Measurements from ENCODE around the gene ZNF480.

Gene ZNF480

DNA sequence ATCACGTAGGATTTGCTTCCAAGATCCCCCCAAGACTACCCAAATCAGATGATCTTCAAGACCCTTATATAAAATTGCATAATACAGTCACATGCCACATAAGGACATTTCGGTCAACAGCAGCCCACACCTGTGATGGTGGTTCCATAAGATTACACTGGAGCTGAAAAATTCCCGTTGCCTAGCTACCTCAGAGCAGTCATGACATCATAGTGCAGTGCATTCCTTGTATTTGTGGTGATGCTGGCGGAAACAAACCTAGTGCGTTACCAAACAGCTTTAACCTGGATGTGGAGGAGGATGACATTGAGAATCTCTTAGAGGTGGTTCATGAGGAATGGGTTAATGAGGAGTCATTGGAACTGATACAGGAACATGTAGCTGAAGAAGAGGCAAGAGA, 22.8 kb upstream of the ZNF480 start:
- Histone ChIP-seq H3K27ac (ENCODE audit: low read depth, low read length) (no peak overlapping the region), H3K79me2 (ENCODE audit: control insufficient read depth, low read length) (peaks cover 98% of the 10 kb centered on the region), H3F3A (ENCODE audit: control insufficient read depth, insufficient read depth) (no peaks in the 10 kb centered on the region), H3K4me1 (ENCODE audit: control insufficient read depth, low read length) (peaks cover 11% of the 10 kb centered on the region), H3K27me3 (ENCODE audit: control insufficient read depth, low read length) (no peaks in the 10 kb centered on the region), H3K36me3 (ENCODE audit: control insufficient read depth, low read length) (peaks cover 88% of the 10 kb centered on the region), H3K4me2 (ENCODE audit: low read length) (no peak overlapping the region), H3K4me3 (ENCODE audit: low read length) (no peak overlapping the region), H3K9me2 (replicated peaks; ENCODE audit: control insufficient read depth, low read length) (no peaks in the 10 kb centered on the region), H3K9me3 (ENCODE audit: control insufficient read depth, insufficient read depth, low read length) (peaks cover 64% of the 10 kb centered on the region), H4K20me1 (ENCODE audit: control insufficient read depth, insufficient read depth, low read depth, low read length) (no peaks in the 10 kb centered on the region)
- TF ChIP-seq, protein P1, sequence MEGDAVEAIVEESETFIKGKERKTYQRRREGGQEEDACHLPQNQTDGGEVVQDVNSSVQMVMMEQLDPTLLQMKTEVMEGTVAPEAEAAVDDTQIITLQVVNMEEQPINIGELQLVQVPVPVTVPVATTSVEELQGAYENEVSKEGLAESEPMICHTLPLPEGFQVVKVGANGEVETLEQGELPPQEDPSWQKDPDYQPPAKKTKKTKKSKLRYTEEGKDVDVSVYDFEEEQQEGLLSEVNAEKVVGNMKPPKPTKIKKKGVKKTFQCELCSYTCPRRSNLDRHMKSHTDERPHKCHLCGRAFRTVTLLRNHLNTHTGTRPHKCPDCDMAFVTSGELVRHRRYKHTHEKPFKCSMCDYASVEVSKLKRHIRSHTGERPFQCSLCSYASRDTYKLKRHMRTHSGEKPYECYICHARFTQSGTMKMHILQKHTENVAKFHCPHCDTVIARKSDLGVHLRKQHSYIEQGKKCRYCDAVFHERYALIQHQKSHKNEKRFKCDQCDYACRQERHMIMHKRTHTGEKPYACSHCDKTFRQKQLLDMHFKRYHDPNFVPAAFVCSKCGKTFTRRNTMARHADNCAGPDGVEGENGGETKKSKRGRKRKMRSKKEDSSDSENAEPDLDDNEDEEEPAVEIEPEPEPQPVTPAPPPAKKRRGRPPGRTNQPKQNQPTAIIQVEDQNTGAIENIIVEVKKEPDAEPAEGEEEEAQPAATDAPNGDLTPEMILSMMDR (IDR thresholded peaks at IDR 0.05; ENCODE audit: low read depth, low read length, poor library complexity, severe bottlenecking): no peak
- TF ChIP-seq EZH2phosphoT487 (IDR thresholded peaks at IDR 0.05; ENCODE audit: borderline replicate concordance, low read length): no peak

DNA sequence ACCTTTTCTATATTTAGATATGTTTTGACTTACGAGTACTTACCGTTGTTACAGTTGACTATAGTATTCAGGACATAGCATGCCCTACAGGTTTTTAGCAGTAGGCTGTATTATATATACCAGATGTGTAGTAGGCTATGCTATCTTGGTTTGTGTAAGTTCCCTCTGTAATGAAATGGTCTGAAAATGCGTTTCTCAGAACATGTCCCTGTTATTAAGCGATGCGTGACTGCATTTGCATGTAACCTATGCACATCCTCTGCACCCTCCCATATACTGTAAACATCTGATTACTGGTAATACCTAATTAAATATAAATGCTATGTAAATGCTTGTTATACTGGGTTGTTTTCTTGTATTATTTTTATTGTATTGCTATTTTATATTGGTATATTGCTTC, 21.0 kb upstream of the ZNF480 start:
- no peak overlapping the region for H3K4me2 ChIP-seq (ENCODE audit: low read length)
- H3K27me3 ChIP-seq (ENCODE audit: control insufficient read depth, low read length): no peaks in the 10 kb centered on the region
- H4K20me1 ChIP-seq (ENCODE audit: control insufficient read depth, insufficient read depth, low read depth, low read length): no peaks in the 10 kb centered on the region
- H3F3A ChIP-seq (ENCODE audit: control insufficient read depth, insufficient read depth): no peaks in the 10 kb centered on the region
- no peak for TF ChIP-seq EZH2phosphoT487 (IDR thresholded peaks at IDR 0.05; ENCODE audit: borderline replicate concordance, low read length)
- TF ChIP-seq, protein P1 (IDR thresholded peaks at IDR 0.05; ENCODE audit: low read depth, low read length, poor library complexity, severe bottlenecking): no peak
- no peak overlapping the region for H3K27ac ChIP-seq (ENCODE audit: low read depth, low read length)
- peaks cover 5% of the 10 kb centered on the region for H3K4me1 ChIP-seq (ENCODE audit: control insufficient read depth, low read length)
- H3K36me3 ChIP-seq (ENCODE audit: control insufficient read depth, low read length): peaks cover 79% of the 10 kb centered on the region
- H3K9me2 ChIP-seq (replicated peaks; ENCODE audit: control insufficient read depth, low read length): no peaks in the 10 kb centered on the region
- H3K4me3 ChIP-seq (ENCODE audit: low read length): no peak overlapping the region
- H3K79me2 ChIP-seq (ENCODE audit: control insufficient read depth, low read length): peaks cover 100% of the 10 kb centered on the region
- H3K9me3 ChIP-seq (ENCODE audit: control insufficient read depth, insufficient read depth, low read length): peaks cover 66% of the 10 kb centered on the region

DNA sequence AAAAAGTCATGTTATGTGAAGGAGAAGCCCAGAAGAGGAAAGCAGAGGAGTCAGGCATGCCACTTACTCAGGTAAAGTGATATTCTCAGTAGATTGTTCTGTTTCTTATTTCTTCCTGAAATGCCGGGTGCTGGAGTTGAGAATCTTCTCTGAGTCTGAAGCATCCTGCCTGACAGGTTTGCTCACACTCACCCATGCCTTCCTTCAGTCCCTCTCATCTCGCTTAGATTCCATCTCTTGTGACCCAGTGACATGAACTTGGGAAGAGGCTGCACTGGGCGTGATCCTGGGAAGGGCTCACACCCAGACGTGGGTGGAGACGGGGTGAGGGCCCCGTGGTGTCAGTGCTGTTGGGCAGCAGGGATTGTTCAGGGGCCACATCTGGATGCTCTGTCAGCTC, 19.5 kb upstream of the ZNF480 start:
- Histone ChIP-seq H3K27me3 (ENCODE audit: control insufficient read depth, low read length) (no peaks in the 10 kb centered on the region), H3K4me2 (ENCODE audit: low read length) (no peak overlapping the region), H3F3A (ENCODE audit: control insufficient read depth, insufficient read depth) (no peaks in the 10 kb centered on the region), H3K9me2 (replicated peaks; ENCODE audit: control insufficient read depth, low read length) (no peaks in the 10 kb centered on the region), H3K4me1 (ENCODE audit: control insufficient read depth, low read length) (peaks cover 5% of the 10 kb centered on the region), H3K79me2 (ENCODE audit: control insufficient read depth, low read length) (peaks cover 100% of the 10 kb centered on the region), H3K9me3 (ENCODE audit: control insufficient read depth, insufficient read depth, low read length) (peaks cover 59% of the 10 kb centered on the region), H3K36me3 (ENCODE audit: control insufficient read depth, low read length) (peaks cover 78% of the 10 kb centered on the region), H3K27ac (ENCODE audit: low read depth, low read length) (no peak overlapping the region), H3K4me3 (ENCODE audit: low read length) (no peak overlapping the region), H4K20me1 (ENCODE audit: control insufficient read depth, insufficient read depth, low read depth, low read length) (no peaks in the 10 kb centered on the region)
- TF ChIP-seq, protein P1 (IDR thresholded peaks at IDR 0.05; ENCODE audit: low read depth, low read length, poor library complexity, severe bottlenecking): no peak
- TF ChIP-seq EZH2phosphoT487 (IDR thresholded peaks at IDR 0.05; ENCODE audit: borderline replicate concordance, low read length): no peak

DNA sequence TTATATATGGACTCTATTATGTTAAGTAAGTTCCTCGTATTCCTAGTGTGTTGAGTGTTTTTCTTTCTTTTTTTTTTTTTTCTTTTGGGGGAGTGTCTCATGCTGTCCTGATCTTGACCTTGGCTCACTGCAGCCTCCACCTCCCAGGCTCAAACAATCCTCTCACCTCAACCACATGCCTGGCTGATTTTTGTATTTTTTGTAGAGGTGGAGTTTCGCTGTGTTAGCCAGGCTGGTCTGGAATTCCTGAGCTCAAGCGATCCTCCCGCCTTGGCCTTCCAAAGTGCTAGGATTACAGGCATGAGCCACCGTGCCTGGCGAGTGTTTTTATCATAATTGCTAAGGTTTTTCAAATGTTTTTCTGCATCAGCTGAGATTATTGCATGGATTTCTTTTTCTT, 10.7 kb upstream of the ZNF480 start:
- peaks cover 17% of the 10 kb centered on the region for H3K79me2 ChIP-seq (ENCODE audit: control insufficient read depth, low read length)
- TF ChIP-seq EZH2phosphoT487 (IDR thresholded peaks at IDR 0.05; ENCODE audit: borderline replicate concordance, low read length): no peak
- TF ChIP-seq, protein P1 (IDR thresholded peaks at IDR 0.05; ENCODE audit: low read depth, low read length, poor library complexity, severe bottlenecking): no peak
- no peaks in the 10 kb centered on the region for H3K27me3 ChIP-seq (ENCODE audit: control insufficient read depth, low read length)
- no peaks in the 10 kb centered on the region for H3F3A ChIP-seq (ENCODE audit: control insufficient read depth, insufficient read depth)
- H3K9me3 ChIP-seq (ENCODE audit: control insufficient read depth, insufficient read depth, low read length): peaks cover 10% of the 10 kb centered on the region
- no peaks in the 10 kb centered on the region for H4K20me1 ChIP-seq (ENCODE audit: control insufficient read depth, insufficient read depth, low read depth, low read length)
- no peaks in the 10 kb centered on the region for H3K9me2 ChIP-seq (replicated peaks; ENCODE audit: control insufficient read depth, low read length)
- H3K4me3 ChIP-seq (ENCODE audit: low read length): no peak overlapping the region
- H3K27ac ChIP-seq (ENCODE audit: low read depth, low read length): no peak overlapping the region
- no peak overlapping the region for H3K4me2 ChIP-seq (ENCODE audit: low read length)
- H3K4me1 ChIP-seq (ENCODE audit: control insufficient read depth, low read length): no peaks in the 10 kb centered on the region
- H3K36me3 ChIP-seq (ENCODE audit: control insufficient read depth, low read length): peaks cover 88% of the 10 kb centered on the region
